Upper lobe of left lung (tissue), 4 donors: ENCODE results near the gene DLD.

ENCODE experiments used
- POLR2A ChIP-seq, 4 donors: fragments of 450-650 bp; IDR thresholded peaks; one replicate each; pipeline ENCODE4 v1.5.1; 2016 to 2017; ENCODE audit warnings: antibody characterized with exemption in 4 of 4, mild to moderate bottlenecking in 2 of 4
- POLR2AphosphoS5 ChIP-seq, 2 donors: sonication (generic); formaldehyde crosslinking; IDR thresholded peaks; one replicate each; pipeline ENCODE4 v1.5.1; 2017; ENCODE audit warnings: antibody characterized with exemption in 2 of 2

DNA sequence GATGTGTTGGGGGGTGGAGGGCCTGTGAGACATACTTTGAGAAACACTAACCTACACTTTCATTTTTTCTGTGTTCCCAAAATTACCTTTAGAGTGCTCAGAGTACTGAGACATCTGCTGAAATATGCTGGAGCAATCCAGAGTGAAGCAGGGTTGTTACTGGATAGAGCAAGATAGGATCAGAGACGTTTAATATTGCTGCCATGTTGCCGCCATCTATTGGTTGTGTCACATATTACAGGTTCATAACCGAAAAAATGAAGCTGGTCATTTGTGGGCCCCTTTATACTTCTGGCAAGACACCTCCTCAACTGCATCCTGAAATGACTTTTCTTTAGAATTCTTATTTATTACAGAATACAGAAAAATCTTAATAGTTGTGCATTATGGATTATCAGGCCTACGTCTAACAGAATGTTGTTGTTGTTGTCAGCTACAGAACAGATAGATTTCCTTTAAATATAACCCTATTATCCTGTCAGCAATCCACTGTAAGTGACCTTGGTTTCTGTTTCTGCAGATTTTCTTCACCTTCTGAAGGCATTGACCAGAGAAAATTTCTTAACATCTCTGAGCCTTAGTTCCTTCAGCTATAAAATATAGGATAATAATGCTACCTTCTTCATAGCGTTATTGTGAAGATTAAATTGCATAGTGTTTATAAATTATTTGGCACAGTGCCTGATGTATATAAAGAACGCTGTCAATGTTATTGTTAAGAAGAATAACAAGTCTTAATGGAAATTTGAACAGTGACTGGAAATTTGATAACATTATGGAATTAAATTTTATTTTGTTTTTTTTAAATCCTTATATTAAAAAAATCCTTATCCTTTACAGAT lies 16.2 kb upstream of the DLD start:
- TF ChIP-seq POLR2AphosphoS5 (IDR thresholded peaks at IDR 0.05) (no peak), POLR2A (IDR thresholded peaks at IDR 0.05) (no peak)
